GM12878 (cell line): ENCODE results near the gene SEMA3B. TPM values are rescaled to one million over a fixed set of nuclear protein-coding genes. Genes with fewer than 3 reads are reported as not detected.
A peak's percentile ranks its signal among the peaks of the same experiment; 100 is the strongest.

Experiments used
- ATAC-seq: fragments of 200-7000 bp; cut with Tn5 transposase; 3 replicates; pipeline ENCODE4 v1.9.1; 2020; ENCODE audit warnings: mild to moderate bottlenecking, moderate library complexity
- BruUV-seq: library from RNA; stranded (reverse); fragments of 400-500 nt; replicated peaks from 2 replicates; lab custom pipeline; 2021; lab: Mats Ljungman, UMichigan
- CTCF ChIA-PET: fragments of 300-600 bp; sonication (Branson Sonifier 250); formaldehyde crosslinking; extraction: SDS; loops from one replicate; lab custom pipeline; 2021; ENCODE audit warnings: inconsistent platforms; lab: Yijun Ruan, JAX
- POLR2A ChIA-PET: fragments of 350-600 bp; formaldehyde crosslinking; extraction: SDS; loops from one replicate; lab custom pipeline; 2021; ENCODE audit warnings: inconsistent platforms; lab: Charles Lee
- RAD21 ChIA-PET: fragments of 300-600 bp; sonication (Branson Sonifier 250); formaldehyde crosslinking; loops from one replicate; lab custom pipeline; 2023; ENCODE audit warnings: antibody characterized with exemption; ENCODE audit not compliant: unreplicated experiment; lab: Charles Lee
- SMC1A ChIA-PET: fragments of 300-600 bp; sonication (Branson Sonifier 250); formaldehyde crosslinking; loops from one replicate; lab custom pipeline; 2023; ENCODE audit not compliant: unreplicated experiment, uncharacterized antibody; lab: Charles Lee
- DNase-seq: peaks from one replicate; pipeline ENCODE4 v3.0.0-alpha.2; 2011; ENCODE audit warnings: low read depth, low spot score
- FAIRE-seq: peaks from 3 replicates; lab custom pipeline; 2011; peaks lifted over from hg19 to GRCh38; lab: Jason Lieb, UNC
- H2AFZ ChIP-seq: 2 replicates; pipeline ENCODE4 v1.6.0; 2011; ENCODE audit warnings: low read depth, low read length, control low read depth; ENCODE audit not compliant: control insufficient read depth
- H3K27ac ChIP-seq: 2 replicates; pipeline ENCODE4 v1.5.1; 2011; ENCODE audit warnings: control low read depth; ENCODE audit not compliant: control insufficient read depth, insufficient read depth
- H3K27me3 ChIP-seq, 2 experiments: replicated peaks in 1 of 2; 2 replicates each; pipeline versions ENCODE4 v1.6.0 to v1.6.1; 2011; ENCODE audit warnings: low read length in 1 of 2; ENCODE audit not compliant: control insufficient read depth in 2 of 2, insufficient read depth in 2 of 2
- H3K36me3 ChIP-seq, 2 experiments: 2 replicates each; pipeline ENCODE4 v1.5.1; 2011; ENCODE audit warnings: low read length in 1 of 2; ENCODE audit not compliant: control insufficient read depth in 2 of 2, insufficient read depth in 2 of 2
- H3K4me1 ChIP-seq: 2 replicates; pipeline ENCODE4 v1.6.1; 2011; ENCODE audit warnings: mild to moderate bottlenecking, low read length, moderate library complexity, mixed read lengths; ENCODE audit not compliant: control insufficient read depth, insufficient read depth
- H3K4me2 ChIP-seq: 2 replicates; pipeline ENCODE4 v1.6.0; 2011; ENCODE audit warnings: control low read depth; ENCODE audit not compliant: control insufficient read depth, insufficient read depth
- H3K4me3 ChIP-seq: fragments of 200-600 bp; sonication (generic); 2 replicates; pipeline ENCODE4 v1.5.1; 2016
- H3K79me2 ChIP-seq: 2 replicates; pipeline ENCODE4 v1.6.0; 2011; ENCODE audit warnings: low read length; ENCODE audit not compliant: control insufficient read depth, insufficient read depth
- H3K9ac ChIP-seq: 2 replicates; pipeline ENCODE4 v1.8.0; 2011; ENCODE audit warnings: low read length, control low read depth, mixed read lengths; ENCODE audit not compliant: control insufficient read depth, insufficient read depth
- H3K9me3 ChIP-seq: replicated peaks from 3 replicates; pipeline ENCODE4 v1.5.1; 2011; ENCODE audit warnings: mild to moderate bottlenecking, low read length; ENCODE audit not compliant: control insufficient read depth, insufficient read depth
- H4K20me1 ChIP-seq: 2 replicates; pipeline ENCODE4 v1.6.0; 2011; ENCODE audit not compliant: control insufficient read depth, insufficient read depth
- MLLT1 ChIP-seq: fragments of 450-650 bp; IDR thresholded peaks from 2 replicates; pipeline ENCODE4 v1.6.1; 2016; ENCODE audit warnings: mild to moderate bottlenecking
- NR2C2 ChIP-seq: IDR thresholded peaks from 2 replicates; pipeline ENCODE4 v1.6.1; 2011; ENCODE audit warnings: borderline replicate concordance, low read depth; ENCODE audit not compliant: control insufficient read depth, insufficient read length
- PAX5 ChIP-seq: IDR thresholded peaks from 2 replicates; pipeline ENCODE4 v1.6.1; 2011; ENCODE audit warnings: low read depth, low read length, borderline replicate concordance
- POLR2A ChIP-seq: IDR thresholded peaks from 2 replicates; pipeline ENCODE4 v1.6.1; 2011; ENCODE audit warnings: low read depth, mild to moderate bottlenecking, low read length
- SIN3A ChIP-seq: IDR thresholded peaks from 2 replicates; pipeline ENCODE4 v1.6.1; 2012; ENCODE audit warnings: low read depth, low read length, improper control_type of control experiment
- SIX5 ChIP-seq: IDR thresholded peaks from 2 replicates; pipeline ENCODE4 v1.6.1; 2011; ENCODE audit warnings: mild to moderate bottlenecking, low read depth, low read length, moderate library complexity; ENCODE audit not compliant: severe bottlenecking
- SMC3 ChIP-seq: IDR thresholded peaks from 2 replicates; pipeline ENCODE4 v1.6.1; 2011; ENCODE audit warnings: low read length, improper control_type of control experiment, borderline replicate concordance
- SPI1 ChIP-seq: IDR thresholded peaks from 2 replicates; pipeline ENCODE4 v1.6.1; 2011; ENCODE audit warnings: low read depth, mild to moderate bottlenecking, low read length, moderate library complexity, borderline replicate concordance; ENCODE audit not compliant: insufficient read depth
- TAF1 ChIP-seq: IDR thresholded peaks from 2 replicates; pipeline ENCODE4 v1.6.1; 2011; ENCODE audit warnings: mild to moderate bottlenecking, low read depth, low read length, borderline replicate concordance
- TBL1XR1 ChIP-seq: IDR thresholded peaks from 2 replicates; pipeline ENCODE4 v1.6.1; 2012; ENCODE audit warnings: low read depth, low read length, improper control_type of control experiment
- USF1 ChIP-seq: IDR thresholded peaks from 2 replicates; pipeline ENCODE4 v1.6.1; 2011; ENCODE audit warnings: borderline replicate concordance, low read depth, mild to moderate bottlenecking, moderate library complexity, mixed read lengths, low read length; ENCODE audit not compliant: insufficient read depth; ENCODE audit errors: extremely low read length
- ZNF384 ChIP-seq: IDR thresholded peaks from 2 replicates; pipeline ENCODE4 v1.6.1; 2012; ENCODE audit warnings: low read depth, mild to moderate bottlenecking, low read length, improper control_type of control experiment, borderline replicate concordance
- WGBS: methylation state at CpG from one replicate; pipeline ENCODE4 v1.1.6; 2016; ENCODE audit warnings: low lambda C conversion rate; ENCODE audit not compliant: insufficient replicate concordance, insufficient coverage; ENCODE audit errors: missing lambda C conversion rate; 5-methylcytosine and 5-hydroxymethylcytosine counted together
- in situ Hi-C: fragments of 300-500 bp; cut with MboI; formaldehyde crosslinking; loops from 9 replicates; pipeline ENCODE4 v1.14.3; 2018; ENCODE audit warnings: mixed read lengths
- intact Hi-C: fragments of 100-400 bp; cut with micrococcal nuclease; formaldehyde crosslinking; loops from one replicate; pipeline ENCODE4 v1.14.2; 2022; ENCODE audit not compliant: unreplicated experiment
- polyA plus RNA-seq, 11 experiments: library from polyadenylated mRNA; depleted of rRNA in 4 of 11; unstranded in 6 of 11; stranded (reverse) in 5 of 11; fragments of >200 nt; fragmentation: Nextera tagmentation in 4 of 11; fragmentation: Illumina TruSeq in 1 of 11; extraction: Ambion mirVana in 4 of 11; extraction: Trizol in 1 of 11; gene quantifications; 1 replicate in 1 of 11; 2 replicates in 10 of 11; pipeline versions ENCODE4 v1.2.1 to v1.2.3, GENCODE V29; 2011 to 2016; ENCODE audit warnings: inconsistent platforms in 2 of 11, missing spikeins in 2 of 11, low read depth in 1 of 11
- total RNA-seq, 4 experiments: library from RNA; depleted of rRNA in 3 of 4; stranded (reverse); fragments of >200 nt in 3 of 4; fragmentation: Illumina TruSeq in 1 of 4; extraction: Trizol in 1 of 4; gene quantifications; 2 replicates each; pipeline versions ENCODE4 v1.2.1 to v1.2.3, GENCODE V29; 2013 to 2021

Gene SEMA3B
- total and polyA plus RNA-seq, 10 of the 15 experiments (the other 5 are each of a cell fraction or from before 2014, with no cell fraction given) = 0.06 to 0.59 (median 0.14) TPM; not detected in 2

DNA sequence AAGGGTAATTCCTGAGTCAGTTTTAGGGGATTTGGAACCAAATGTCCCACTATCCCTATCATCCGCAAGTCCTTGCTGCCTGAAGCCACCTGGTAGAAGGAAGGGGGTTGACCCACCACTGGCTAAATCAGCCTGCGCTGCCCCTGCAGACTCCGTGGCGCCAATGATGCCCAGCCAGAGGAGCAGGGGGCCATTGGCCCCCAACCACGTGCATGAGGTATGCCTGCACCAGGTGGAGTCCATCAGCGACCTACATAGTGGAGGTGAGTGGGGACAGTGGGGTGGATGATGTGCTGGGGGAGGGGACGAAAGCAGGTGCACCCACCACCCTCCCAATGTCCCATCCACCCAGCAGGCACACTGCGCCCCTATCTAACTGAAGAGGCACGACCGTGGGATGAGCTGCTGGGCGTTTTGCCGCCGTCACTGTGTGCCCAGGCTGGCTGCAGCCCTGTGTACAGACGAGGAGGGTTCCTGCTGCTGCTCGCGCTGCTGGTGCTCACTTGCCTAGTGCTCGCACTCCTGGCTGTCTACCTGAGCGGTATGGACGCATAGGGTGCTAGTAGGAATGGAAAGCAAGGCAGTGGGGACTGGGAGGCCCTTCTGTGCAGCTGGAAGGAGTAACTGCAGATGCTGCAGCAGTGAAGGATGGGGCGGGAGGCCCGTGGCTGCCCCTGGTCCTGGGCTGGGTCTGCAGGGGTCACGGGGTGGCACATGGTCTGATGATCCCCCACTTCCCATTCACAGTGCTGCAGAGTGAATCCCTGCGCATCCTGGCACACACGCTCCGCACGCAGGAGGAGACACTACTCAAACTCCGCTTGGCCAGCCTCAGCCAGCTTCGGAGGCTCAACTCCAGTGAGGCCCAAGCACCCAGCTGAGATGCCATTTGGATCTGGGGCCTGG, 17.6 kb downstream of the SEMA3B start:
- no TSS peak for BruUV-seq
- no peak for FAIRE-seq
- ChIA-PET RAD21 (no interaction called here), SMC1A (no interaction called here), CTCF (no interaction called here), POLR2A (no interaction called here)
- no peak for ATAC-seq
- peaks cover 15% of the 10 kb centered on the region for H3K79me2 ChIP-seq
- H3K36me3 ChIP-seq = peaks cover 0 to 28% of the 10 kb centered on the region in 2 experiments; a peak in 3 of 4 replicates
- in situ Hi-C loops (no loop called here), intact Hi-C loops (no loop called here)
- no peak overlapping the region for H2AFZ ChIP-seq
- H3K9me3 ChIP-seq = no peaks in the 10 kb centered on the region
- no peak overlapping the region for H3K4me3 ChIP-seq
- no peak overlapping the region for H3K4me2 ChIP-seq
- no peak overlapping the region for H3K27ac ChIP-seq
- H4K20me1 ChIP-seq = no peaks in the 10 kb centered on the region
- H3K9ac ChIP-seq = no peak overlapping the region
- no peaks in the 10 kb centered on the region for H3K27me3 ChIP-seq
- 94% methylated on average over 28 of the region's 28 CpGs for WGBS
- TF ChIP-seq PAX5 (no peak), POLR2A (peak; percentile 67; the same call in 1 of the 2 replicates), SIN3A (no peak)
- DNase-seq = no peak
- peaks cover 3% of the 10 kb centered on the region; the same call in 1 of the 2 replicates for H3K4me1 ChIP-seq

DNA sequence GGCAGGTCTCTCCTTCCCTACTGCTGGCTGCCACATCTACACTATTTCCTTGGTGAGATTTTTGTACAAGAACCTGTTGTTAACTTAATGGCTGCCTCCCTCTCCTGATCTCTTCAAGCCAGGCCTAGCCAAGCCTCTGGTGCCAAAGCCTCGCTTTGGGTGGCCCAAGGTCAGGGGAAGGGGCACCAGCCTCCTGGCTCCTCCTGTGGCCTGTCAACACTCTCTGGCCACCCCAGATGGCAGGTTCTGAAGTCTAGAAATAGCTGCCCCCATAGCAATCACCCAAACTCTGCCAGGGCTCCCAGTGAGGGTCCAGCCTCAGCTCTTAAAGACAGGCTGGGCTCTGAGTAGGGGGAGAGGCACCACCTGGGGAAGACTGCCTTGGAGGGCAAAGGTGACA, 18.3 kb downstream of the SEMA3B start:
- WGBS = 94% methylated on average over 1 of the region's 1 CpG
- ChIA-PET SMC1A (no interaction called here), POLR2A (no interaction called here), CTCF (no interaction called here), RAD21 (no interaction called here)
- Histone ChIP-seq H3K27ac (no peak overlapping the region), H3K4me1 (peaks cover 3% of the 10 kb centered on the region; the same call in 1 of the 2 replicates), H3K9me3 (no peaks in the 10 kb centered on the region), H3K36me3 (peaks cover 0 to 28% of the 10 kb centered on the region in 2 experiments; a peak in 3 of 4 replicates), H3K9ac (no peak overlapping the region), H3K4me2 (no peak overlapping the region), H3K79me2 (peaks cover 21% of the 10 kb centered on the region), H4K20me1 (no peaks in the 10 kb centered on the region), H3K4me3 (no peak overlapping the region), H3K27me3 (no peaks in the 10 kb centered on the region), H2AFZ (no peak overlapping the region)
- FAIRE-seq = no peak
- intact Hi-C loops (no loop called here), in situ Hi-C loops (no loop called here)
- no peak for DNase-seq
- no TSS peak for BruUV-seq
- TF ChIP-seq SPI1 (no peak), MLLT1 (no peak), USF1 (no peak), SMC3 (no peak), TBL1XR1 (no peak), ZNF384 (no peak), SIX5 (no peak), TAF1 (no peak), NR2C2 (no peak)
- ATAC-seq = no peak
